ENCODE results near the gene WSB2. TPM values are rescaled to one million over a fixed set of nuclear protein-coding genes. Genes with fewer than 3 reads are reported as not detected.
"Not testable (repeated sequence)": the region's sequence is repeated elsewhere in the genome, so short reads cannot be mapped to it uniquely, and the experiment has no call there.

Gene WSB2
- total RNA-seq, 2 experiments from 2014 or later: 72.4 to 74.6 TPM

GRCh38 chr12:118017926-118018325 lies 43.1 kb downstream of the WSB2 start:
- ChIA-PET CTCF (no interaction called here), POLR2A (no interaction called here)

- ChIA-PET CTCF (interaction anchor here (0.7 to 1.6 kb wide), 4 partner anchors 11 to 160 kb away, joined by 3 to 4 read pairs (median 3); partner anchors contain the start of gene PEBP1), POLR2A (interaction anchor here (0.5 to 1.8 kb wide), 10 partner anchors 18 to 1957 kb away, joined by 3 to 8 read pairs (median 4); partner anchors contain the start of genes PEBP1 and WSB2)
These were observed 44.3 kb downstream of the WSB2 start, which contains the start of gene RFC5 for GRCh38 chr12:118016424-118017264. Gene RFC5, plus strand, starts transcription at chr12:118016703. Its CDS starts 125 bp downstream, at chr12:118016828.

- POLR2A ChIA-PET: interaction anchor here (0.6 to 1.8 kb wide), 5 partner anchors 19 to 120 kb away, joined by 3 to 8 read pairs (median 3); partner anchors contain the start of gene PEBP1
- CTCF ChIA-PET: interaction anchor here (1.5 to 1.6 kb wide), 3 partner anchors 120 to 159 kb away, joined by 3 to 4 read pairs (median 3); partner anchors contain the start of gene PEBP1
These were observed 45.0 kb downstream of the WSB2 start for GRCh38 chr12:118015944-118016343.

GRCh38 chr12:118015306-118015705 lies 45.7 kb downstream of the WSB2 start:
- POLR2A ChIA-PET: no interaction called here
- CTCF ChIA-PET: no interaction called here

- ChIA-PET CTCF (no interaction called here), POLR2A (no interaction called here)
These were observed 47.7 kb downstream of the WSB2 start for GRCh38 chr12:118013283-118013682.

GRCh38 chr12:118011961-118012360 lies 49.0 kb downstream of the WSB2 start:
- ChIA-PET POLR2A (no interaction called here), CTCF (no interaction called here)

GRCh38 chr12:118011377-118011776 lies 49.6 kb downstream of the WSB2 start:
- ChIA-PET CTCF (no interaction called here), POLR2A (no interaction called here)

- CTCF ChIA-PET: no interaction called here
- POLR2A ChIA-PET: no interaction called here
These were observed 50.1 kb downstream of the WSB2 start for GRCh38 chr12:118010903-118011302.

GRCh38 chr12:117999806-118000205 lies 61.2 kb downstream of the WSB2 start:
- POLR2A ChIA-PET: interaction anchor here (0.6 kb wide), 1 partner anchor 29 kb away, joined by 3 read pairs; no protein-coding TSS in a partner anchor
- CTCF ChIA-PET: not testable (repeated sequence)

GRCh38 chr12:117998719-117999118 lies 62.3 kb downstream of the WSB2 start:
- ChIA-PET POLR2A (no interaction called here), CTCF (no interaction called here)

GRCh38 chr12:117994551-117995438 lies 66.2 kb downstream of the WSB2 start:
- POLR2A ChIA-PET: no interaction called here
- CTCF ChIA-PET: interaction anchor here (0.9 kb wide), 1 partner anchor 17 kb away, joined by 9 read pairs; no protein-coding TSS in a partner anchor

- POLR2A ChIA-PET: no interaction called here
- CTCF ChIA-PET: interaction anchor here (0.7 kb wide), 1 partner anchor 73 kb away, joined by 3 read pairs; no protein-coding TSS in a partner anchor
These were observed 74.1 kb downstream of the WSB2 start for GRCh38 chr12:117986705-117987469.

- ChIA-PET POLR2A (no interaction called here), CTCF (no interaction called here)
These were observed 75.8 kb downstream of the WSB2 start for GRCh38 chr12:117985182-117985581.

Other genes starting within 250 kb of the WSB2 start
- under 1 TPM in 1 of 2 experiments, not detected in 1; 0.02 TPM for gene KSR2, start 92.2 kb downstream of the WSB2 start, total RNA-seq
- gene RFC5, start 44.5 kb downstream of the WSB2 start, total RNA-seq: 10 to 100 TPM; 67.4 to 70.1 TPM
- 1 to 10 TPM; 7.7 to 8.0 TPM for gene VSIG10, start 42.8 kb upstream of the WSB2 start, total RNA-seq
- gene PEBP1, start 74.9 kb upstream of the WSB2 start, total RNA-seq: 100 to 1,000 TPM; 143 to 149 TPM

All from activated CD8-positive, alpha-beta memory T cell treated with anti-CD3 and anti-CD28 coated beads for 36 hours (primary cell).